Calu3 (cell line): ENCODE measurements around the gene GPA33. TPM values are rescaled to one million over a fixed set of nuclear protein-coding genes. Genes with fewer than 3 reads are reported as not detected.
"Not testable (repeated sequence)": the region's sequence is repeated elsewhere in the genome, so short reads cannot be mapped to it uniquely, and the experiment has no call there.

ENCODE experiments used
- BruUV-seq: library from RNA; stranded (reverse); fragments of 400-500 nt; replicated peaks from 2 replicates; lab custom pipeline; 2021; lab: Mats Ljungman, UMichigan
- CTCF ChIA-PET: fragments of 300-600 bp; sonication (Branson Sonifier 250); formaldehyde crosslinking; loops from one replicate; lab custom pipeline; 2022; ENCODE audit warnings: antibody characterized with exemption; lab: Charles Lee
- DNase-seq: peaks from one replicate; pipeline ENCODE4 v3.0.0; 2022
- H3K27ac Mint-ChIP-seq: one replicate; pipeline ENCODE4 v1.8.0; 2022; ENCODE audit warnings: mixed read lengths; ENCODE audit not compliant: unreplicated experiment
- H3K27me3 Mint-ChIP-seq: one replicate; pipeline ENCODE4 v1.8.0; 2022; ENCODE audit warnings: mixed read lengths; ENCODE audit not compliant: unreplicated experiment
- H3K36me3 Mint-ChIP-seq: one replicate; pipeline ENCODE4 v1.8.0; 2022; ENCODE audit warnings: mild to moderate bottlenecking, moderate library complexity, mixed read lengths; ENCODE audit not compliant: insufficient read depth, unreplicated experiment
- H3K4me1 Mint-ChIP-seq: one replicate; pipeline ENCODE4 v1.8.0; 2022; ENCODE audit warnings: mild to moderate bottlenecking, low read depth, mixed read lengths; ENCODE audit not compliant: unreplicated experiment
- H3K4me3 Mint-ChIP-seq: one replicate; pipeline ENCODE4 v1.8.0; 2022; ENCODE audit warnings: mild to moderate bottlenecking, low read depth, moderate library complexity, mixed read lengths; ENCODE audit not compliant: unreplicated experiment
- H3K9me3 Mint-ChIP-seq: one replicate; pipeline ENCODE4 v1.8.0; 2022; ENCODE audit warnings: low read depth, mixed read lengths; ENCODE audit not compliant: unreplicated experiment
- CTCF ChIP-seq: fragments of 200-600 bp; IDR thresholded peaks from one replicate; pipeline ENCODE4 v1.8.0; 2022; ENCODE audit warnings: antibody characterized with exemption; ENCODE audit not compliant: unreplicated experiment
- intact Hi-C: fragments of 100-400 bp; cut with micrococcal nuclease; formaldehyde crosslinking; loops from one replicate; pipeline ENCODE4 v1.10.0; 2022; ENCODE audit not compliant: unreplicated experiment
- total RNA-seq: library from RNA; stranded (reverse); gene quantifications from 2 replicates; pipeline ENCODE4 v1.2.3, GENCODE V29; 2022

Gene GPA33
- total RNA-seq, 1 experiment from 2014 or later, result not detected

GRCh38 chr1:167033646-167034045 lies 56.5 kb downstream of the GPA33 start:
- Mint-ChIP-seq H3K9me3 (no peaks in the 10 kb centered on the region), H3K27me3 (peaks cover 2% of the 10 kb centered on the region), H3K27ac (no peak overlapping the region), H3K36me3 (no peaks in the 10 kb centered on the region), H3K4me1 (no peaks in the 10 kb centered on the region), H3K4me3 (no peak overlapping the region)
- no peak for TF ChIP-seq CTCF
- no peak for DNase-seq
- CTCF ChIA-PET, result interaction anchor here (0.6 to 1.1 kb wide), 3 partner anchors 25 to 123 kb away, joined by 3 to 6 read pairs (median 3); no protein-coding TSS in a partner anchor
- intact Hi-C loops, result no loop called here
- no TSS peak for BruUV-seq

- peaks cover 36% of the 10 kb centered on the region for H3K27me3 Mint-ChIP-seq
- H3K27ac Mint-ChIP-seq, H3K4me1 Mint-ChIP-seq, H3K4me3 Mint-ChIP-seq, BruUV-seq, DNase-seq, intact Hi-C loops, H3K36me3 Mint-ChIP-seq, H3K9me3 Mint-ChIP-seq: not testable (repeated sequence)
- CTCF ChIA-PET, result interaction anchor here (0.6 kb wide), 1 partner anchor 195 kb away, joined by 4 read pairs; no protein-coding TSS in a partner anchor
Observed at GRCh38 chr1:167029553-167029952, 60.6 kb downstream of the GPA33 start.

GRCh38 chr1:167022384-167022783 lies 67.8 kb downstream of the GPA33 start:
- Mint-ChIP-seq H3K27me3 (peaks cover 21% of the 10 kb centered on the region), H3K9me3 (peaks cover 5% of the 10 kb centered on the region), H3K4me1 (no peaks in the 10 kb centered on the region), H3K36me3 (no peaks in the 10 kb centered on the region), H3K27ac (no peak overlapping the region), H3K4me3 (no peak overlapping the region)
- no peak for TF ChIP-seq CTCF
- BruUV-seq, result no TSS peak
- no peak for DNase-seq
- intact Hi-C loops, result no loop called here
- CTCF ChIA-PET, result no interaction called here

- H3K9me3 Mint-ChIP-seq, result no peaks in the 10 kb centered on the region
- H3K4me1 Mint-ChIP-seq, result no peaks in the 10 kb centered on the region
- H3K27ac Mint-ChIP-seq, result no peak overlapping the region
- CTCF ChIA-PET, result no interaction called here
- no TSS peak for BruUV-seq
- peaks cover 21% of the 10 kb centered on the region for H3K27me3 Mint-ChIP-seq
- H3K36me3 Mint-ChIP-seq, result no peaks in the 10 kb centered on the region
- DNase-seq, result no peak
- no peak for TF ChIP-seq CTCF
- intact Hi-C loops, result no loop called here
- no peak overlapping the region for H3K4me3 Mint-ChIP-seq
Observed at GRCh38 chr1:167016100-167016750, 74.0 kb downstream of the GPA33 start.
